22Rv1 (cell line): Measurements from ENCODE around the gene NHEJ1.

Experiments used
- CTCF ChIP-seq: fragments of 450-650 bp; IDR thresholded peaks from 2 replicates; pipeline ENCODE4 v1.5.1; 2017; ENCODE audit warnings: mild to moderate bottlenecking
- ZFX ChIP-seq: fragments of 450-650 bp; IDR thresholded peaks from 2 replicates; pipeline ENCODE4 v1.6.1; 2017; ENCODE audit warnings: antibody characterized with exemption, borderline replicate concordance

DNA sequence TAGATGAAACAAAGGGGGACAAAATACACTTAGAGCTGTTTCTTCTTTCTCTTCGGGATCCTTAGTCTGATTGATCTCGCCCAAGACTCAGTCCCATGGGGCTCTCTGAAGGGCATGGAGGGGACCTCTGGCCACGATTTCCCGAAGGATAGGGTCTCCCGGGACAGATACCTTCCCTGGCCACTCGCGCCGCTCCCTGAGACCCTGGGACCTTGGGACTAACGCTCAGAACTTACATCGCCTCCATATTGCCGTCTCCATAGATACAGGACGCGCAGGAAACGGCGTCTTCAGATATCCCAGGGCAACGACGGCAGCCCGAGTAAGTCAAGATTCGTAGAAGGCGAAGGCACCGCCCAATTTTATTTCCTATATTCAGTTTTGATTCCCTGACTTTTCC is 119.4 kb downstream of the NHEJ1 start, which contains the start of gene CFAP65:
- TF ChIP-seq CTCF (no peak), ZFX (no peak)
